GM12878 (cell line): ENCODE results near the gene ELL2. TPM values are rescaled to one million over a fixed set of nuclear protein-coding genes. Genes with fewer than 3 reads are reported as not detected.

Experiments used
- ATAC-seq: fragments of 200-7000 bp; cut with Tn5 transposase; 3 replicates; pipeline ENCODE4 v1.9.1; 2020; ENCODE audit warnings: mild to moderate bottlenecking, moderate library complexity
- BruUV-seq: library from RNA; stranded (reverse); fragments of 400-500 nt; replicated peaks from 2 replicates; lab custom pipeline; 2021; lab: Mats Ljungman, UMichigan
- CTCF ChIA-PET: fragments of 300-600 bp; sonication (Branson Sonifier 250); formaldehyde crosslinking; extraction: SDS; loops from one replicate; lab custom pipeline; 2021; ENCODE audit warnings: inconsistent platforms; lab: Yijun Ruan, JAX
- POLR2A ChIA-PET: fragments of 350-600 bp; formaldehyde crosslinking; extraction: SDS; loops from one replicate; lab custom pipeline; 2021; ENCODE audit warnings: inconsistent platforms; lab: Charles Lee
- RAD21 ChIA-PET: fragments of 300-600 bp; sonication (Branson Sonifier 250); formaldehyde crosslinking; loops from one replicate; lab custom pipeline; 2023; ENCODE audit warnings: antibody characterized with exemption; ENCODE audit not compliant: unreplicated experiment; lab: Charles Lee
- SMC1A ChIA-PET: fragments of 300-600 bp; sonication (Branson Sonifier 250); formaldehyde crosslinking; loops from one replicate; lab custom pipeline; 2023; ENCODE audit not compliant: unreplicated experiment, uncharacterized antibody; lab: Charles Lee
- DNase-seq: peaks from one replicate; pipeline ENCODE4 v3.0.0-alpha.2; 2011; ENCODE audit warnings: low read depth, low spot score
- FAIRE-seq: peaks from 3 replicates; lab custom pipeline; 2011; peaks lifted over from hg19 to GRCh38; lab: Jason Lieb, UNC
- H2AFZ ChIP-seq: 2 replicates; pipeline ENCODE4 v1.6.0; 2011; ENCODE audit warnings: low read depth, low read length, control low read depth; ENCODE audit not compliant: control insufficient read depth
- H3K27ac ChIP-seq: 2 replicates; pipeline ENCODE4 v1.5.1; 2011; ENCODE audit warnings: control low read depth; ENCODE audit not compliant: control insufficient read depth, insufficient read depth
- H3K27me3 ChIP-seq, 2 experiments: replicated peaks in 1 of 2; 2 replicates each; pipeline versions ENCODE4 v1.6.0 to v1.6.1; 2011; ENCODE audit warnings: low read length in 1 of 2; ENCODE audit not compliant: control insufficient read depth in 2 of 2, insufficient read depth in 2 of 2
- H3K36me3 ChIP-seq, 2 experiments: 2 replicates each; pipeline ENCODE4 v1.5.1; 2011; ENCODE audit warnings: low read length in 1 of 2; ENCODE audit not compliant: control insufficient read depth in 2 of 2, insufficient read depth in 2 of 2
- H3K4me1 ChIP-seq: 2 replicates; pipeline ENCODE4 v1.6.1; 2011; ENCODE audit warnings: mild to moderate bottlenecking, low read length, moderate library complexity, mixed read lengths; ENCODE audit not compliant: control insufficient read depth, insufficient read depth
- H3K4me2 ChIP-seq: 2 replicates; pipeline ENCODE4 v1.6.0; 2011; ENCODE audit warnings: control low read depth; ENCODE audit not compliant: control insufficient read depth, insufficient read depth
- H3K4me3 ChIP-seq: fragments of 200-600 bp; sonication (generic); 2 replicates; pipeline ENCODE4 v1.5.1; 2016
- H3K79me2 ChIP-seq: 2 replicates; pipeline ENCODE4 v1.6.0; 2011; ENCODE audit warnings: low read length; ENCODE audit not compliant: control insufficient read depth, insufficient read depth
- H3K9ac ChIP-seq: 2 replicates; pipeline ENCODE4 v1.8.0; 2011; ENCODE audit warnings: low read length, control low read depth, mixed read lengths; ENCODE audit not compliant: control insufficient read depth, insufficient read depth
- H3K9me3 ChIP-seq: replicated peaks from 3 replicates; pipeline ENCODE4 v1.5.1; 2011; ENCODE audit warnings: mild to moderate bottlenecking, low read length; ENCODE audit not compliant: control insufficient read depth, insufficient read depth
- H4K20me1 ChIP-seq: 2 replicates; pipeline ENCODE4 v1.6.0; 2011; ENCODE audit not compliant: control insufficient read depth, insufficient read depth
- MLLT1 ChIP-seq: fragments of 450-650 bp; IDR thresholded peaks from 2 replicates; pipeline ENCODE4 v1.6.1; 2016; ENCODE audit warnings: mild to moderate bottlenecking
- WGBS: methylation state at CpG from one replicate; pipeline ENCODE4 v1.1.6; 2016; ENCODE audit warnings: low lambda C conversion rate; ENCODE audit not compliant: insufficient replicate concordance, insufficient coverage; ENCODE audit errors: missing lambda C conversion rate; 5-methylcytosine and 5-hydroxymethylcytosine counted together
- in situ Hi-C: fragments of 300-500 bp; cut with MboI; formaldehyde crosslinking; loops from 9 replicates; pipeline ENCODE4 v1.14.3; 2018; ENCODE audit warnings: mixed read lengths
- intact Hi-C: fragments of 100-400 bp; cut with micrococcal nuclease; formaldehyde crosslinking; loops from one replicate; pipeline ENCODE4 v1.14.2; 2022; ENCODE audit not compliant: unreplicated experiment
- polyA plus RNA-seq, 11 experiments: library from polyadenylated mRNA; depleted of rRNA in 4 of 11; unstranded in 6 of 11; stranded (reverse) in 5 of 11; fragments of >200 nt; fragmentation: Nextera tagmentation in 4 of 11; fragmentation: Illumina TruSeq in 1 of 11; extraction: Ambion mirVana in 4 of 11; extraction: Trizol in 1 of 11; gene quantifications; 1 replicate in 1 of 11; 2 replicates in 10 of 11; pipeline versions ENCODE4 v1.2.1 to v1.2.3, GENCODE V29; 2011 to 2016; ENCODE audit warnings: inconsistent platforms in 2 of 11, missing spikeins in 2 of 11, low read depth in 1 of 11
- total RNA-seq, 4 experiments: library from RNA; depleted of rRNA in 3 of 4; stranded (reverse); fragments of >200 nt in 3 of 4; fragmentation: Illumina TruSeq in 1 of 4; extraction: Trizol in 1 of 4; gene quantifications; 2 replicates each; pipeline versions ENCODE4 v1.2.1 to v1.2.3, GENCODE V29; 2013 to 2021
- TF ChIP-seq, protein P1 (sequence below): fragments of 450-650 bp; IDR thresholded peaks from 2 replicates; pipeline ENCODE4 v1.6.1; 2016; ENCODE audit warnings: mild to moderate bottlenecking

ELL2 gene
- total and polyA plus RNA-seq, 10 of the 15 experiments (the other 5 are each of a cell fraction or from before 2014, with no cell fraction given): 24.2 to 91.4 (median 57.4) TPM

DNA sequence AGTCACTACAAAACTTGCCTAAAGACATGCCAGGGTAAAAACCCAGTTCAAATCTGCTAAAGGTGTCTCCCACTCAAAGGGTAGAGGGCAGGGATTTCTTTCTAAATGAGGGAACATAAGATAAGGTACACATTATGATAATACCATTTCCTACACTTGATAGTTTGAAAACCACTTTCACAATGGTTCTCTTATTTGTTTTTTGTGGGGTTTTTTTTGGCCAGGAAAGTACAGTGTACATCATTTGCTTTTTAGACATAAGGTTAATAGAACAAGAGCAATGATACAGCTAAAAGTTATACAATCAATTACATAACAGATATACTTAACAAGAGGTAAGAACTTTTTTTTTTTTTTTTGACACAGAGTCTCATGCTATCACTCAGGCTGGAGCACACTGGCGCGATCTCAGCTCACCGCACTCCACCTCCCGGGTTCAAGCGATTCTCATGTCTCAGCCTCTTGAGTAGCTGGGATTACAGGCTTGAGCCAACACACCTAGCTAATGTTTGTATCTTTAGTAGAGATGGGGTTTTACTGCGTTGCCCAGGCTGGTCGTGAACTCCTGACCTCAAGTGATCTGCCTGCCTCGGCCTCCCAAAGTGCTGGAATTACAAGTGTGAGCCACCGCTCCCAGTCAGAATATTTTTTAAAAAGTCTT lies 90.4 kb downstream of the ELL2 start:
- SMC1A ChIA-PET: interaction anchor here (1.1 to 8.1 kb wide), 14 partner anchors 9 to 465 kb away, joined by 3 to 62 read pairs (median 16); no protein-coding TSS in a partner anchor
- no peaks in the 10 kb centered on the region for H3K79me2 ChIP-seq
- H3K9ac ChIP-seq: peak overlapping the region; percentile 36; the same call in 1 of the 2 replicates
- H2AFZ ChIP-seq: peak overlapping the region; percentile 65; the same call in 1 of the 2 replicates
- POLR2A ChIA-PET: interaction anchor here (0.8 to 3.6 kb wide), 8 partner anchors 9 to 91 kb away, joined by 3 to 20 read pairs (median 6); partner anchors contain the start of gene ELL2
- H3K27me3 ChIP-seq: no peaks in the 10 kb centered on the region
- CTCF ChIA-PET: interaction anchor here (0.6 to 3.8 kb wide), 10 partner anchors 9 to 465 kb away, joined by 3 to 23 read pairs (median 6); no protein-coding TSS in a partner anchor
- no peaks in the 10 kb centered on the region for H4K20me1 ChIP-seq
- in situ Hi-C loops (no loop called here), intact Hi-C loops (loop anchor here (2.0 kb wide), 2 partner anchors 54 to 90 kb away; partner anchors contain the start of gene ELL2)
- FAIRE-seq (peak; percentile 13), ATAC-seq (peak; percentile 9), DNase-seq (no peak)
- H3K9me3 ChIP-seq: no peaks in the 10 kb centered on the region; the same call in 2 of the 3 replicates
- no peaks in the 10 kb centered on the region for H3K36me3 ChIP-seq
- RAD21 ChIA-PET: interaction anchor here (0.9 to 5.6 kb wide), 18 partner anchors 13 to 465 kb away, joined by 3 to 42 read pairs (median 10); no protein-coding TSS in a partner anchor
- BruUV-seq: no TSS peak
- peaks cover 23% of the 10 kb centered on the region for H3K4me1 ChIP-seq
- TF ChIP-seq MLLT1: peak; percentile 70
- TF ChIP-seq, protein P1, sequence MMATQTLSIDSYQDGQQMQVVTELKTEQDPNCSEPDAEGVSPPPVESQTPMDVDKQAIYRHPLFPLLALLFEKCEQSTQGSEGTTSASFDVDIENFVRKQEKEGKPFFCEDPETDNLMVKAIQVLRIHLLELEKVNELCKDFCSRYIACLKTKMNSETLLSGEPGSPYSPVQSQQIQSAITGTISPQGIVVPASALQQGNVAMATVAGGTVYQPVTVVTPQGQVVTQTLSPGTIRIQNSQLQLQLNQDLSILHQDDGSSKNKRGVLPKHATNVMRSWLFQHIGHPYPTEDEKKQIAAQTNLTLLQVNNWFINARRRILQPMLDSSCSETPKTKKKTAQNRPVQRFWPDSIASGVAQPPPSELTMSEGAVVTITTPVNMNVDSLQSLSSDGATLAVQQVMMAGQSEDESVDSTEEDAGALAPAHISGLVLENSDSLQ: no peak
- peak overlapping the region; percentile 82 for H3K27ac ChIP-seq
- H3K4me2 ChIP-seq: no peak overlapping the region
- H3K4me3 ChIP-seq: no peak overlapping the region
- 99% methylated on average over 9 of the region's 9 CpGs for WGBS
